GM19468 (cell line): Measurements from ENCODE around the gene RUNX1.
"Not testable (repeated sequence)": the region's sequence is repeated elsewhere in the genome, so short reads cannot be mapped to it uniquely, and the experiment has no call there.

Experiments
- ATAC-seq: cut with Tn5 transposase; IDR thresholded peaks from one replicate; pipeline ENCODE4 v1.9.1; 2021; ENCODE audit warnings: mild to moderate bottlenecking, moderate library complexity, moderate number of reproducible peaks; ENCODE audit not compliant: unreplicated experiment; ENCODE audit errors: extremely low read depth

The RUNX1 gene

DNA sequence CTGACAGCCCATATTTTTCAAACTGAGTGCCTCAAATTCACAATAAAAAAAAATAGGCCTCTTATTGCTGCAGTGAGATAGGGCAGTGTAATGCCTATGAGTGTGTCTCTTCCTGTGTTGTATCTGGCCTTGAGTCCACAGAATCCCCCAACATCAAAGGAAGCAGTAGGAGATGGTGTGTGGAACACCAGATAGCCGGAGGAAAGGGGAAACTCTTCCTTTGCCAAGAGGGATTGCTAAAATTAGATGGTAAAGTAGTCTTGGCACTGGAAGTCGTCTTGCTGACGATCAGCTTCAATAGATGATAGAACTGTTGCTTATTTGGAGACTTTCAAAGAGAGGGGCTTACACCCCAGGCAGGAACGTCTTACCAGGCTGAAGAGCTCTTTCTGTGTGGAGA lies 51.8 kb downstream of the RUNX1 start:
- no peak for ATAC-seq

DNA sequence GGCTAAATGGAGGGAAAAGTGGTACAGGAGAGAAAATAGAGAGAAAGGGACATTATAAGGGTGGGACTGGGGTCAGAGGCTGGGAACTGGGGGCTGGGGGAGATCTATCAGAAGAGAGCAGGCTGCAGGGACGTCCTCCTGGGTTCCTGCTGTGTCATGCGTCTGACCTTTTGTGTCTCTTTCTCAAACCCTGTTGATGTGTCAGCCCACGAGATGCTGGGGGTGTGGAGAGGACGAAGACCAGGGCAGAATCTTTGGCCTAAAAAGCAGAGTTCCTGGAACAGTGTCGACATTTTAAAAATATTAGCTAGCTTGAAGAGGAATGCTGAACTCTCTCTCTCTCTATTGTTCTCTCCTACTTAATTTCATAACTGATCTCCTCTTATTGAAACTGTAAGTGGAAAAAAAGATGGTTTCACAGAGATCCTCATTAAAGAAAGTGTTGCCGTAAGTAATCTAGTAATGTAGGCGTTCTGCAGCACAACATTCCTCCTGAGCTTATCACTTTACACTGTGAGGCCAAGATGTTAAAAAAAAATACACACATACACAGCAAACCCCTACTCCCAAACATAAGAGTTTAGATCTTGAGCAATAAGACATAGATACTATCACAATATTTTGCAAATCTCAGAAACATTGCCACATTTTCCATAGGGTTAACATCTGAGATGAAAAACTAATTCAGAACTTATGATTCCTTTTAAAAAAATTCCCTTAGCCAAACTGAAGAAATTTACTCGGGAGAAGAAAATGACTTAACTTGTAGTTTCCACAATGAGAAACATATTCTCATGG lies 52.6 kb downstream of the RUNX1 start:
- ATAC-seq, result no peak

DNA sequence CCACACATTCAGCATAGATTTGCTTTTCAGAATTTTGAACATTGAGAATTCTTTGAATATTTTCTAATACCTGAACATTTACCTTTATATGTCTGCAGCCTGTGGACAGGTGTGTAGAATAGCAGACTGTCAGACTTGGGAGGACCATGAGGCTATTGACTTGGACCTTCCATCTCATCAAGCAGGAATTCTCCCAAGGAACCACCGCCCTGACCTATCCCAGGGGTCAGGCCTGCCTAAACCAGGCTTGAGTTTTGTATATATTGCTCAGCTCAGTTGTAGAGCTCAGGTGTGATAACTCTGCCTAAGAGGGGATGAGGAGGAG lies 53.2 kb downstream of the RUNX1 start:
- no peak for ATAC-seq

DNA sequence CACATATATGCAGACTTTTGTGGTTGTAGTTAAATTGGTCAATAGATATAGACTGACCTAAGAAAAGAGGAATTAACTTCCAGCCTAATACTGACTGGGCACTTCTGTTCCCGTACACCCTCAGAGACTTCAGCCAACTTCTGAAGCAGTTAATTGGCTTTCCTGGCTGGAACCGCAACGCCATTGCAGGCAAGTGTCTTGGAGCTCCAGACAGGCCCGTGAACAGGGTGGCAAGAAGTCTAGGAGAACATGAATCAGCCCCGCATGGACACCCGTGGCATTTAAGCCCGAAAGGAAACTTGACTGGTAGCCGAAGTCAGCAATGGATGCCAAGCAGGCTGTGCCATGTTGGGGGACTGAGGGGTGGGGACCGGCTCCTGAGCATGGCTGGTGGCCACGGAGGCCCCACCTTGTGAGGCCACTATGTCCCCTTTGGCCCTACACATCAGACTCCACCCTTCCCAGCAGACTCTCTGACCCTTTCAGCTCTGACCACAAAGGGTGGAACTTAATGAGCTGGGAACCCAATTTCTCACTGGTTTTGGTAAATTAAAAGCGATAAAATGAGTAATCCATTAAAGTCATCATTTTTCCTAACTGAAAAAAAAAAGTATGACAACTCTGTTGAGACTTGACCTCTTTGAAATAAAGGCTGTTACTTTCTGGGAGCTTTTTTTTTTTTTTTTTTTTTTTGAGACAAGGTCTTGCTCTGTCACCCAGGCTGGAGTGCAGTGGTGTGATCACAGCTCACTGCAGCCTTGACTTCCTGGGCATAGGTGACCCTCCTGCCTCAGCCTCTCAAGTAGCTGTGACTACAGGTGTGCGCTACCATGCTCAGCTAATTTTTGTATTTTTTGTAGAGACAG lies 54.1 kb downstream of the RUNX1 start:
- no peak for ATAC-seq

DNA sequence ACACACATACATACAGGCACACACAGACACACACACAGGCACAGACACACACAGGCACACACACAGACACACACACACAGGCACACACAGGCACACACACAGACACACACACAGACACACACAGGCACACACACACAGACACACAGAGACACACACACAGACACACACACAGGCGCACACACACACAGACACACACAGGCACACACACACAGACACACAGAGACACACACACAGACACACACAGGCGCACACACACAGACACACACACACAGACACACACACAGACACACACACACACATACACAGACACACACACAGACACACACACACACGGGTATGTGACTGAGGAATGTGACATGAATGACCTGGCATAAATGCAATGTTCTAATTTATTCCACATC lies 55.6 kb downstream of the RUNX1 start:
- ATAC-seq, result not testable (repeated sequence)

DNA sequence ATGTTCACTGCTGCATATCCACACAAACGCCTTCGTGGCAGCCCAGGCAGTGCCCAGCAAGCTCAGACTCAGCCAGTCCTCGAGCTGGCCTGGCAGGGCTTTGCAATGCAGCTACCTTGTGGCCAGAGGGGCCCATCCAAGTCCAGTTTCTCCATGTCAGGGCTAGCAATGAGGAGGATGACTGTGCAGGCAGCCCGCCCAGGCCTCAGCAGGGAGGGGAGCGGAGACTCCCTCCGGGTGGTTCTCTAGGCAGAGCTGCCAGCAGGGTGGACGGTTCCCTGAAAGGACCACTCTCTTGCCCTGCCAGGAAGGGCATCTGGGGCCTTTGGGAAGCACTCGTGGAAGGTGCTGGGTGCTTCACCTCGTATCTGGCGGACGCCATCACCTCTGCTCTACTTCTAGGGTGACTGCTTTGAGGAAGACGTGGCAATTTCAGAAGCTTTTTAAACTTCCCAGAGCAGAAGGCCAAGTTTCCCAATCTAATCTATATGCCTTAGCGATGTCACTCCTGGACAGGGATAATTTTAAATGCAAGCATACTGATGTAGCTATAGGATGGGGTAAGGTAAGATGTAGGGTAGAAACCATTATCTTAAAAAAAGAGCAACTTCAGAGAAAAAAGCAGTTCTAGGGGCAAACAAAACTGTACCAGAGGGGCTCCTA lies 56.2 kb downstream of the RUNX1 start:
- ATAC-seq, result no peak

DNA sequence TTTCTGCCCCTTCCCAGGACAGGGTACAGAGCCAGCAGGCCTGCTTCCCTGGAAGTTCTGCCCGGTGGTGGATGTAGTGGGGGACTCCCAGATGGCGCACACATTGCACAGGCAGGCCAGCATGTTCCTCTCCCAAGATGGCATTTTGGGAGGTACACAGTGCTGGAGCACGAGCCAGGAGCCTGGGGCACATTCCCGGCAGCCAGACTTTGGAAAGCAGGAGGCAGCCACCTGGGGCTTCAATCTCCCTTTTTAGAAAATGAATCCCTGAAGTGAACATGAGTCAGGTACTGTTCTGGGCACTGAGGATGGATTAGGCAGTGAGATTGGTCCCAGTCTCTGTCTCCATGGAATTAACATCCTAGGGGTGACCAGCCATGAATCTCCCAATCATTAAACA lies 56.9 kb downstream of the RUNX1 start:
- ATAC-seq, result no peak

DNA sequence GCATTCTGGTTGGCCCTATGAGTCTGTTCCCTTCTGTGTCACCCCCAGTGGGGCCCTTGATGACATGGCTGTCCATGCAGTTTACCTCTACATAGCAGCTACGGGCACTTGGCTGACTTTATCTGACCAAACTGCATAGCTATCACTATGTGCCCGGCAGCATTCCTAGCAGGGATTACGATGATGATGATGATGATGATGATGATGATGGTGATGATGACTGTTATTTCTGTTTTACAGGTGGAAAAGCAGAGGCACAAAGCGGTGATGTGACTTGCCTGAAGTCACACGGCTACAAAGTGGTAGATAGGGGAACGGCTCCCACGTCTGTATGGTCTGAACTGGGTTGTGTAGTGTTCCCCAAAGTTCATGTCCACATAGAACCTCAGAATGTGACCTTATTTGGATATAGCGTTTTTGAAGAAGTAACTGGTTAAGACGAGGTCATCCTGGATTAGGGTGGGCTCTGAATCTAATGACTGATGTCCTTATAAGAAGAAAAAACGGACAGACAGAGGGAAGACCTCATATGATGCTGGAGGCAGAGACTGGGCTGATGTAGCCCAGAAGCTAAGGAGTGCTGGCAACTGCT lies 57.6 kb downstream of the RUNX1 start:
- no peak for ATAC-seq

DNA sequence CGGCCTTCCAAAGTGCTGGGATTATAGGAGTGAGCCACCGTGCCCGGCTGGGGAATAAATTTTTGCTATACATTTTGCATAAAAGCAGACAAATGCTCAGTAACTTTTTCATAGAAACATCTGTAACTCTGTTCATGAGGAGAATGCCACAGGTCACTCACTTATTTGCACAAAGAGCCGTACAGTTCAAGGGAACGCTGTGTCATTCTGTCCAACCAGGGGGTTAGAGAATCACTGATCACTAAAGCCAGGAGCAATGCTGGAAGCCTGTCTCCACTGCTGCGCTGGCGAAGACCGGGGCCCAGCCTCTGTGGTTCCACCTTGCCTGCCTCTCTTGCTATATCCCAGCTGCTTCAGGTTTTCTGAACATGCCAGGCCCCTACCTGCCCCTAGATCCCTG lies 58.3 kb downstream of the RUNX1 start:
- no peak for ATAC-seq

DNA sequence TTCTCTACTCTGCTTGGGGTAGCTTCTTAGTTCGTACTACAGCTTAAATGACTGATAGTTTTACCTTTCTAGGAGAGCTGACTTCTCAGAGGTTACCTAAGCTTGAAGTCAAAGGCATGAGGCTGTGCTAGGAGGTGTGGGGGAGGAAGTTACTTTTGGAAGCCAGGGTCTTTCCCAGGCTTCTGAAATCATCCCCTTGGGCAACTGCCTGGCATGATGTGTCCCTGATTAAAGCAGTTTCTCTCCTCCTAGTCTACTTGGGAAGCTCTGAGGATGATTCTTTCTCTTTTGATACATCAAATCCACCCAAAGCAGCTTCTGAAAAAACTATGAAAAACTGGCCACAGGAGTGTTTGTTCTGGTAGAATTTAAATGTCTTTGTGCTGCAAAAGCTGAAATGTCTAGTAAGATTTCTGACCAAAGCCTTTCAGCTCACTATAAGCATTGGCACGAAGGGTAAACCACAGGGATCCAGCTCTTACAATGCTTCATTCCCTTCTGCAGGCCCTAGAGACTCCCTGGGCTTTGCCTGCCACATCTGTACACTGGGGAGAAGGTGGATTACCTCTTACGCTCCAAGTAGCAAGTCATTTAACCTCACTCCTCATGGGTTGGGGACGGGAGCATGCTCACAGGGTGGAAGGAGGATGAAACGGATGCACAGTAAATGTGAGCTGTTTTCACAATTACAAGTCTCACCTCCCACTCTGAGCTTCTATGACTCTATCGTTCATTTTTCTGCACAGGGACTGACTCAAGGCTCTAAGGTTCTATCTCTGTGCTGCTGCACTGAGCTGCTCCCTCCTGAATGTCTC lies 59.6 kb downstream of the RUNX1 start:
- no peak for ATAC-seq

DNA sequence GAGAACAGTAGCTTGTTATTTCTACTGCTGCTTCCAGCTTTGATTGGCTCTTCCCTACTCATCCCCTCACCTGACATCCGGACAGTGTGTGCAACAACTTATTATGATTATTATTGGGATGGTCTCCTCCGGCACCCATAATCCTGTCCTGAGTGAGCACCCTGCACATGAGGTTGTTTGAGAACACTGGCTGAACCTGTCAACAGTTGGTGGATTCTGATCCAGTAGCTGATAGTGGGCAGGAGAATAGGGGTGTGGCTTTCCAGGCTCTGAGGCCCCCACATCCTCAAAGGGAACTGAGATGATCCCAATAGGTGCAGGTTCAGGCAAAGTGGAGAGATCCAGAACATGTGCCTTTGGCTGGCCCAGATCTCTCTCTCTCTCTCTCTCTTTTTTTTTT lies 60.5 kb downstream of the RUNX1 start:
- no peak for ATAC-seq

DNA sequence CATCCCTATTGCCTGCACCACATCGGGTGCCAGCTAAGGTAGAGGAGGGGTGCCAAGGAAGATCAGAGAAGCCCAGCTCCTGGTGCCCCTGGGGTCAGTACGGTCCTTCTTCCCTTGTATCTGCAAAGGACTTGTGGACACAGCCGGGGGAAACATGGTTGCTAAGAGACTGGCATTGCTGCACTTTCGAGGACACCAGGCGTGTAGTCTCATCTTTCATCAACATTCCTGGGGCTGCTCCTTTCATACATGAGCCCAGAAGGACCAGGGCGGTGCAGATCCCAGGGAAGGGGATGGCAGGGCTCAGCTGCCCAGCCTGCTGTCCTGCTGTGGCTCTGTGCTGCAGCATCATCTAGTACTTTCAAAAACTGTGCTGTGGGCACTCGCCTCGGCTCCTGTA lies 61.0 kb downstream of the RUNX1 start:
- ATAC-seq, result no peak

DNA sequence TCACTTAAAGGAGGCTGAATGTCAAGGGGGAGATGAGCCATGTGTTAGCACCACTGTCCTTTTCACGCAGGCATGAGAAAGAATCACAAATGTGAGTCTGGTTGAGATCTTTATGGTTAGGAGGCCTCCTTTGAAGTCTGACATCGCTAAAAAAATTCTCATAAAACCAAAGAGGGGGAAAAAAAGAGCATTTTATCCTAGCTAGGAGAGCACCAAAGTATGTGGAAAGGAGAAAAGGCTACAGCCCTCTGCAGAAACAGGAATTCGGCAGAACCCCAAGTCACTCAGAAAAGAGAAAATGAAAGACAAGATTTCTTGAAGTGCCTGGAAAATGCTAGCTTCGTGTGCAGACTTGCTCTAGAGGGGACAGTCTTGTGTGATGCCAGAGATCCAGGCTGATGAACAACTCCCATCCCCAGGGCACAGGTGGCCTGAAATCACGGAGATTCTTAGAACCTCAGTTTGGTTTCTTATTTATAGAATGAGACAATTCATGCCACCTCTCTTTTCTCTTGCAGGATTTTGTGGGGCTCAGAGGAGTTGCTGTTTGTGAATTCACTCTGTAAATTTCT lies 61.5 kb downstream of the RUNX1 start:
- no peak for ATAC-seq

DNA sequence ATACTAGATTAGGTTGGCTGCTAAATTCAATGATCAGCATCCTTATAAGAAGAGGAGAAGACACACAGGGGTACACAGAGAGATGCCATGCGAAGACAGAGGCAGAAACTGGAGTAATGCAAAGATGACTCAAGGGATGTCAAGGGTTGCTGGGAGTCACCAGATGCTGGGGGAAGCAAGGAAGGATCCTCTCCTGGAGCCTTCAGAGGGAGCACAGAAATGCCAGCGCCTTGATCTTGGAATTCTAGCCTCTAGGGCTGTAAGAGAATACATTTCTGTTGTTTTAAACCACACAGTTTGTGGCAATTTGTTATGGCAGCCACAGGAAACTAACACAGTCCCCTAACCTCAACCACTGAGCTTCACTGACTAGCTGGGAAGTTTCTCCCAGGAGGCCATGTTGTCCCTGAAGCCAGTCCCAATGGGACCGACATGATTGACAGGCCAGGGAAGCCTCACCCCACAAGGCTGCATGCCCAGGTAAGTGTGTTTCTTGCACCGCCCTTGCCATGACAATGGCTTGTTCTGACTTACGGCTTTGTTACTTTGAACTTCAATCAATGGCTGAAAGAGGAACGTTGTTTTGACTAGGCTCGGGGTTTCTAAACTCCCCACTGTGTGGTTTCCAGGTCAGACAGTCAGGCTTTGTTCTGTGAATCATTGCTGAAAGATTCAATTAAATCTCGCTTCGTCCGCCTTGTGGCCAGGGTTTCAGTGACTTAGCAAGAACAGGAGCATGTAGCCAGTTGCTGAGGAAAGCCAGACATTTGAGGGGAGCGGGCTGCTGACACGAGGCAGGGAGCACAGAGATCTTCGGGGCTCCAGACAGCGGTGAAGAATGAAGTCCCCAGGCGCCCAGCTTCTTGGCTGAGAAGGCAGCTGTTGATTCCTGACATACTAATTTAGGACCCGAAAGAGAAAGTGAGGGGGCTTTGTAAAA lies 62.3 kb downstream of the RUNX1 start:
- ATAC-seq, result peak; percentile 55

DNA sequence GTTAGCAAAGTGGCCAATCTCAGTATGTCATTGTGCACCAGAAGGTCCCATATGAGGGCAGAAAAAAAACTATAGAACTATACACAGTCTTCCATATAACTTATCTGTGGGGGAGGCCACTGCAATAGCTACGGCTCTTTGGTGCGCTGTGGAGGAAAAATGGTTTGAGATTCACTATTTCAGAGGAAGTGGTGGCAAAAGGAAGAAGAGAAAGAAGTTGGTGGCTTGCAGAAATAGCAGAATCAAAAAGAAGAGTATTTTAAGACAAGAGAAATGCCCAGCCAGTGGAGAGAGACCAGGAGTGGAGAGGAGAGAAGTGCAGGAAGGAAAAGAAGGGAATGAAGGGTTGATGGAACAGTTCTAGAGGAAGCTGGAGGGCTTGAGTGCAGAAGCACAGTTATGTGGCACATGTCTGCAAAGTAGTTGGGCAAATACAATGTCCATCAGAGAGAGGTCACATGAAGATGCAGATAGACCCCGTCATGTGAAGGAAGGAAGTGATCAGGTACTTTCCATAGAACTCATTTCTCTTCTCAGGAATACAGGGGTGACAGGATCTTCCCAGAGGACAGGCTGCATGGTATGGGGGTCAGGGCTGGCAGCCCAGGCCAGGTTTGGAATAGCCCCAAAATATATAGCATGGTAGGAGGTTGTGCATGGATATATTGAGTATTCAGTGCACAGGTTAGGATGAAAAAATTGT lies 64.6 kb downstream of the RUNX1 start:
- ATAC-seq, result no peak

DNA sequence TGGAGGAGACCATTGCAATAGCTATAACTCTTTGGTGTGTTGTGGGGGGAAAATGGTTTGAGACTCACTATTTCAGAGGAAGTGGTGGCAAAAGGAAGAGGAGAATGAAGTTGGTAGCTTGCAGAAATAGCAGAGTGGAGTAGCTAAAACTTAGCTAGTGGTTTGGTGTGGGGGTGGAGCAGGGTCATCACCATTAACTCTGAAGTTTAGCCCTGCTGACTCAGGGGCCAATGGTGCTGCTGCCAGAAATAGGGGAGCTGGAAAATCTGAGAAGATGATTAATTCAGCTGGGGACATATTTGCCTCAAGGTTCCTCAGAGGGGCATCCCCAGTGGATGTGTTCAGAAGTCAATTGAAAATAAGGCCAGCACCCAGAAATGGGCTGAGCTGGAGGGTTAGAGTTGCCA lies 65.4 kb downstream of the RUNX1 start:
- no peak for ATAC-seq

DNA sequence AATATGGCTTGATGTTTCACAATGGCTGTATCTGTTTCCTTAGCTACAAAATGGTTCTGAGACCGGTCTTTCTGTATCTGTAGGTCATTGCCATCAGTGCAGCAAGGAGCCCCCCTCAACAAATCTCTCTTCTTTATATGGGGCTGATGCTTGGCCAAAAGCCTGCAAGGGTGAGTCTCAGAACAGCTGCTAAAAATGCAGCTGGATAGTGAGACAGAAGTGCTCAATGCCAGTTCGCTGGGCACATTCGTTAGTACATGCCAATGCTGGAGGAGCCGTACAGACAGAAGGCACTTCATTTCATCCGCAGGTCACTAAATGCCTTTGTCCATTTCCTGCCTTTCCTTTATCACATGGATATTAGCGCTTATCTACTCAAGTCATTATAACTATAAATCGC lies 67.3 kb downstream of the RUNX1 start:
- no peak for ATAC-seq
